ENCODE data around the gene UBAP1.
"Not testable (repeated sequence)": the region's sequence is repeated elsewhere in the genome, so short reads cannot be mapped to it uniquely, and the experiment has no call there.

Gene UBAP1

DNA sequence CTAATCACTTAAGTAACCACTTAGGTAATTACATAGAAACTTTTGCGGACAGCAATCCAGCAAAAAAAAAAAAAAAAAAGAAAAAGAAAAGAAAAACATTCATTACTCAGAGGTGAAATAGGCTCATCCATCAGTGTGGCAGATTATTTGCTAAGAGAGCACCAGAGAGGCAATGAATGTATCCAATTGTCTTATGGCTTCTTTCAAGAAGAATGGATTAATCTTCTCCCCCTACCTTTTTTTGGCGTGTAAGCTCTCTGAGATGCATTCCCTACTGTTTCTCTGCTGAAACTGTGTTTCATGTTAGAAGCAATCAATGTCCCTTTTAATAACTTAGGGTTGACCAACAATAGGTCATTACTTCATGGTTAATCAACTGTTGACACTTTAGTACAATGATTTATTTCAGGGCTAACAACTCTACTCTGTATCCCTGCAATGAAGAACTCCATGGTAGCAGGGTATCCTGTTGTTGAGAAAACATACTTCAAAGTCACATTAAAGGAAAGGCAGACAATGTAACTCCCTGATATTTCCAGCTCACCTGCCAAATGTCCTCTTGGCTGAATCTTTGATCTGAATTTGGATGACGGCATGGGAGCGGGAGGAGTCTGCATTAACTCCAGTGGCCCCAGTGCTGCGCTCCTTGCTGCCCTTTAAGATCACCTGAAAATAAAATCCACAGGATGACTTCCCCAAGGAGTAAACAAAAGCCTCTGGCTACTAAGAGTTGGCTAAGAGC is 92.6 kb downstream of the UBAP1 start:
- no peak for TF ChIP-seq EZH2phosphoT487 (IDR thresholded peaks at IDR 0.05; ENCODE audit: low read length)
- TF ChIP-seq, protein P1, sequence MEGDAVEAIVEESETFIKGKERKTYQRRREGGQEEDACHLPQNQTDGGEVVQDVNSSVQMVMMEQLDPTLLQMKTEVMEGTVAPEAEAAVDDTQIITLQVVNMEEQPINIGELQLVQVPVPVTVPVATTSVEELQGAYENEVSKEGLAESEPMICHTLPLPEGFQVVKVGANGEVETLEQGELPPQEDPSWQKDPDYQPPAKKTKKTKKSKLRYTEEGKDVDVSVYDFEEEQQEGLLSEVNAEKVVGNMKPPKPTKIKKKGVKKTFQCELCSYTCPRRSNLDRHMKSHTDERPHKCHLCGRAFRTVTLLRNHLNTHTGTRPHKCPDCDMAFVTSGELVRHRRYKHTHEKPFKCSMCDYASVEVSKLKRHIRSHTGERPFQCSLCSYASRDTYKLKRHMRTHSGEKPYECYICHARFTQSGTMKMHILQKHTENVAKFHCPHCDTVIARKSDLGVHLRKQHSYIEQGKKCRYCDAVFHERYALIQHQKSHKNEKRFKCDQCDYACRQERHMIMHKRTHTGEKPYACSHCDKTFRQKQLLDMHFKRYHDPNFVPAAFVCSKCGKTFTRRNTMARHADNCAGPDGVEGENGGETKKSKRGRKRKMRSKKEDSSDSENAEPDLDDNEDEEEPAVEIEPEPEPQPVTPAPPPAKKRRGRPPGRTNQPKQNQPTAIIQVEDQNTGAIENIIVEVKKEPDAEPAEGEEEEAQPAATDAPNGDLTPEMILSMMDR (IDR thresholded peaks at IDR 0.05; ENCODE audit: low read length) = no peak
- no peak for TF ChIP-seq EZH2 (optimal IDR thresholded peaks at IDR 0.05; ENCODE audit: low read depth, low read length)
- H3K79me2 ChIP-seq (ENCODE audit: low read length) = no peaks in the 10 kb centered on the region
- no peaks in the 10 kb centered on the region for H4K20me1 ChIP-seq (ENCODE audit: insufficient read depth, low read length)
- no peak for DNase-seq
- no peaks in the 10 kb centered on the region for H3K36me3 ChIP-seq (replicated peaks; ENCODE audit: insufficient read depth, low read length)
- no peak overlapping the region for H3K27ac ChIP-seq (ENCODE audit: low read length)
- H3K9me2 ChIP-seq (replicated peaks; ENCODE audit: insufficient read depth, low read length) = no peaks in the 10 kb centered on the region
- H3K4me2 ChIP-seq (ENCODE audit: low read depth, low read length) = no peak overlapping the region
- no peak overlapping the region for H3K9ac ChIP-seq (ENCODE audit: low read length)
- H3K4me1 ChIP-seq (ENCODE audit: low read length) = no peaks in the 10 kb centered on the region
- no peaks in the 10 kb centered on the region for H3K9me3 ChIP-seq (replicated peaks; ENCODE audit: insufficient read depth, low read length)
- H2AFZ ChIP-seq (ENCODE audit: low read length) = no peak overlapping the region
- H3K4me3 ChIP-seq (ENCODE audit: low read length) = no peak overlapping the region
- H3F3A ChIP-seq (ENCODE audit: insufficient read depth, low read length) = no peaks in the 10 kb centered on the region
- no peaks in the 10 kb centered on the region for H3K27me3 ChIP-seq (replicated peaks; ENCODE audit: insufficient read depth, low read length)

GRCh38 chr9:34272101-34272541 is 93.3 kb downstream of the UBAP1 start:
- Histone ChIP-seq H3K9me3 (replicated peaks; ENCODE audit: insufficient read depth, low read length) (no peaks in the 10 kb centered on the region), H3K4me1 (ENCODE audit: low read length) (no peaks in the 10 kb centered on the region), H3K27ac (ENCODE audit: low read length) (no peak overlapping the region), H2AFZ (ENCODE audit: low read length) (no peak overlapping the region), H3K79me2 (ENCODE audit: low read length) (no peaks in the 10 kb centered on the region), H3K9ac (ENCODE audit: low read length) (no peak overlapping the region), H3F3A (ENCODE audit: insufficient read depth, low read length) (no peaks in the 10 kb centered on the region), H3K9me2 (replicated peaks; ENCODE audit: insufficient read depth, low read length) (no peaks in the 10 kb centered on the region), H3K36me3 (replicated peaks; ENCODE audit: insufficient read depth, low read length) (no peaks in the 10 kb centered on the region), H3K27me3 (replicated peaks; ENCODE audit: insufficient read depth, low read length) (no peaks in the 10 kb centered on the region), H3K4me2 (ENCODE audit: low read depth, low read length) (no peak overlapping the region), H3K4me3 (ENCODE audit: low read length) (no peak overlapping the region), H4K20me1 (ENCODE audit: insufficient read depth, low read length) (no peaks in the 10 kb centered on the region)
- TF ChIP-seq, protein P1 (IDR thresholded peaks at IDR 0.05; ENCODE audit: low read length) = no peak
- no peak for TF ChIP-seq EZH2phosphoT487 (IDR thresholded peaks at IDR 0.05; ENCODE audit: low read length)
- no peak for TF ChIP-seq EZH2 (optimal IDR thresholded peaks at IDR 0.05; ENCODE audit: low read depth, low read length)
- DNase-seq = no peak

- H3K4me1 ChIP-seq (ENCODE audit: low read length); H3K4me2 ChIP-seq (ENCODE audit: low read depth, low read length); DNase-seq; H3K4me3 ChIP-seq (ENCODE audit: low read length); H2AFZ ChIP-seq (ENCODE audit: low read length); H3K27me3 ChIP-seq (replicated peaks; ENCODE audit: insufficient read depth, low read length); H3F3A ChIP-seq (ENCODE audit: insufficient read depth, low read length); H3K9me3 ChIP-seq (replicated peaks; ENCODE audit: insufficient read depth, low read length); H3K27ac ChIP-seq (ENCODE audit: low read length); H3K79me2 ChIP-seq (ENCODE audit: low read length); H3K9ac ChIP-seq (ENCODE audit: low read length); H4K20me1 ChIP-seq (ENCODE audit: insufficient read depth, low read length); H3K36me3 ChIP-seq (replicated peaks; ENCODE audit: insufficient read depth, low read length); H3K9me2 ChIP-seq (replicated peaks; ENCODE audit: insufficient read depth, low read length): not testable (repeated sequence)
These were observed 94.7 kb downstream of the UBAP1 start for GRCh38 chr9:34273588-34273987.

- Histone ChIP-seq H3K79me2 (ENCODE audit: low read length) (no peaks in the 10 kb centered on the region), H3K27ac (ENCODE audit: low read length) (no peak overlapping the region), H3K4me2 (ENCODE audit: low read depth, low read length) (no peak overlapping the region), H3K27me3 (replicated peaks; ENCODE audit: insufficient read depth, low read length) (no peaks in the 10 kb centered on the region), H3K9me2 (replicated peaks; ENCODE audit: insufficient read depth, low read length) (no peaks in the 10 kb centered on the region), H3F3A (ENCODE audit: insufficient read depth, low read length) (no peaks in the 10 kb centered on the region), H2AFZ (ENCODE audit: low read length) (no peak overlapping the region), H3K9ac (ENCODE audit: low read length) (no peak overlapping the region), H3K9me3 (replicated peaks; ENCODE audit: insufficient read depth, low read length) (no peaks in the 10 kb centered on the region), H3K36me3 (replicated peaks; ENCODE audit: insufficient read depth, low read length) (no peaks in the 10 kb centered on the region), H3K4me3 (ENCODE audit: low read length) (no peak overlapping the region), H4K20me1 (ENCODE audit: insufficient read depth, low read length) (no peaks in the 10 kb centered on the region), H3K4me1 (ENCODE audit: low read length) (no peaks in the 10 kb centered on the region)
- no peak for DNase-seq
- TF ChIP-seq EZH2 (optimal IDR thresholded peaks at IDR 0.05; ENCODE audit: low read depth, low read length) = no peak
- TF ChIP-seq, protein P1 (IDR thresholded peaks at IDR 0.05; ENCODE audit: low read length) = no peak
- TF ChIP-seq EZH2phosphoT487 (IDR thresholded peaks at IDR 0.05; ENCODE audit: low read length) = no peak
These were observed 97.0 kb downstream of the UBAP1 start for GRCh38 chr9:34275811-34276210.
